GM19099 (cell line): ENCODE data around the gene TUBGCP3.

Experiments
- POLR2A ChIP-seq: IDR thresholded peaks from 3 replicates; pipeline ENCODE4 v1.6.1; 2011; ENCODE audit warnings: low read depth; ENCODE audit not compliant: insufficient read length; ENCODE audit errors: extremely low read depth

The TUBGCP3 gene

DNA sequence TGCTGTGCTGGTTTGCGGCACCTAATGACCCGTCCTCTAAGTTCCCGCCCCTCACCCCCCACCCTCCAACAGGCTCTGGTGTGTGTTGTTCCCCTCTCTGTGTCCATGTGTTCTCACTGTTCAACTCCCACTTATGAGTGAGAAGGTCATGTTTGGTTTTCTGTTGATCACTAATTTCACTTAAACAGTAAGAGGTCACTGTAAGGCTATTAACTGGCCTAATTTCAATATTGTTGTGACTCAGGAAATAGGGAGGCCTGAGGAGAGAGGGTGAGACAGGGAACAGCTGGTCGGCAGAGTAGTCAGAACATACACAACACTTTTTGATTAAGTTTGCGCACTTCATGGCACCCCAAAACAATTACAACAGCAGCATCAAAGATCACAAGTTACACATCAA lies 15.6 kb downstream of the TUBGCP3 start:
- TF ChIP-seq POLR2A: no peak

DNA sequence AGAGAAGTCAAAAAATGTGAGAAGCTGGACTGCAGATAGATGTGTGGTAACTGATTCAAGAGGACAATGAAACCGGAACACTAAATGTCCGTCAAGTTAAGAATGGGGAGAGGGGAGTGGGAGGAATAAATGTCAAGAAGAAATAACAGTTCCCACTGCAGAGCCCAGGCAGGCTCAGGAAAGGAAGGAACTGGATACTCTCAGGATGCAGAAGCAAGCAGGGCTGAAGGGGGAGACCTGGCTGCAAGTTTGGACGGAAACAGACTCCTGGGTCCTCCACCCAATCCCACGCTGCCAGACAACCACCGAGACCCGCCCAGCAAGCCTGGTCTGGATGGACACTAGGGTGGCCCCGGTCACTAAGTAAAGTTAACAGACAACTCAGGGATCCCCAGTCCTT lies 18.1 kb downstream of the TUBGCP3 start:
- no peak for TF ChIP-seq POLR2A

DNA sequence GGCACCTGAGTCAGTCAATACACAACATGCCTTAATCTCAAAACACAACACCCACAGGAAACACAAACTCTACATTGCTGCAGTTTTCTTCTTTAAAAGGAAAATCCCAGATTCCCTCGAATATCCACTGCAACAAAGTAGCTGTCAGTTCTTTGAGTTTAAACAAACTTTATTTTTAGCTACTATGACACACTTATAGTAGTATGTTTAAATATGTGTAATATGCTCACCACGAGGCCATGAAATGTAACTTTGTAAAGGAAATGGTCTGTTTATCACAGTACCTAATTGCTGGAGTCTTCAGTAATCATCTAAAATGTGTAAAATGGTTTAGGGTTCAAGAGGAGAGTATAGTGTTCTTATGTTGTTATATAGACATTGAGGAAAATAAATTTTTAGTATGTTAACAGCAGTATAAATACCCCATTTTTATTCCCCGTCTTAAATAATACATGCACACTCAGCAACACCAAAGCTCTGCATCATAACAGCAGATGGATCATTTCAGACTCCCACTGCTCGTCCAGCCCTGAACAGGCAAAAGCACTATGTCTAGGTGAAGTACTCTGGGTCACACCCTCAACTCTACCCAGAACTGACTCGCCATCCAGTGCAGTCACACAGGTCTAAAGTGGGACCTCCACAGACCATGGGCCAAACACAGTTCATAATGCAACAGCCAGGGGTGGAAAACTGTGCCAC lies 20.6 kb downstream of the TUBGCP3 start:
- no peak for TF ChIP-seq POLR2A

DNA sequence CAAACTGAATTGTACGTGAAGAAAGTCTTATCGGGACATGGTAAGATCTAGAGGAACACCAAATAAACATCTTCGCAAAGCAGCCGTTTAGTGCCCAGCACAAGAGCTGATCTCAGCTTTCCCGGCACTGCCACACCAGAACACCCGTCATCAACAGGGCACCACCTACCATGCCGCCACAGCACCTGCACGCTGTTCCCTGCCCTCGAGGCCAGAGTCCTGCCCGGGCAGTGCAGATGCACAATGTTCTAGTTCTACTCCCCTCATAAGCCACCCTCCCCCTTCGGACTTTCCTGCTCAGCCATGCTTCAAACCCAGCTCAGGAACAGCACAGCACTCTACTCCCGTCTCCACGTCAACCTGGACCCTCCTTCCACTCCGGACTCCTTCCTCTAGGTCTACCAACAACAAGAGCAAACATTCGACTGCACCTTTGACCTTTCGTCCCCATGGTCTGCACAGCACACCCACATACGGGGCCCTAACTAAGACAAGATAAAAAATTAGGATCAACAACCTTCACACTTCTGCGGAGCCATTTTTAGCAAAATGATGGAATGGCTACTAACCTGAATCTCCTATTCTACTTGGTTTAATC lies 25.1 kb downstream of the TUBGCP3 start:
- TF ChIP-seq POLR2A: no peak

DNA sequence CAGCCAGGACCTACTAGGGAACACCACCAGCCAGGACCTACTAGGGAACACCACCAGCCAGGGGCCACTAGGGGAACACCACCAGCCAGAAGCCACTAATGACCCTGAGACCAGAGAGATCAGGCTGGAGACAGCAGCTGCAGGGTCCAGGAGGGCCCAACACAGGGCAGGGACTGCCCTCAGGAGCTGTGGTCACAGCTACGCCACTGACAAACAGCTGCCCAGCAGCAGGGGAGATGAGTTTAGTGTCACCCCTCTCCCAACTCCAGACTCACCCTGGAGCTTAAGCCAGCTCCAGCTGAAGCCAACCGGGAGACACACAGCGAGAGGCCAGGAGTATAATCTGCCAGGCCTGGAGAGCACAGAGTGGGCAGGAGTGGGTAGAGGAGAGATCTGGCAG lies 25.7 kb downstream of the TUBGCP3 start:
- no peak for TF ChIP-seq POLR2A

DNA sequence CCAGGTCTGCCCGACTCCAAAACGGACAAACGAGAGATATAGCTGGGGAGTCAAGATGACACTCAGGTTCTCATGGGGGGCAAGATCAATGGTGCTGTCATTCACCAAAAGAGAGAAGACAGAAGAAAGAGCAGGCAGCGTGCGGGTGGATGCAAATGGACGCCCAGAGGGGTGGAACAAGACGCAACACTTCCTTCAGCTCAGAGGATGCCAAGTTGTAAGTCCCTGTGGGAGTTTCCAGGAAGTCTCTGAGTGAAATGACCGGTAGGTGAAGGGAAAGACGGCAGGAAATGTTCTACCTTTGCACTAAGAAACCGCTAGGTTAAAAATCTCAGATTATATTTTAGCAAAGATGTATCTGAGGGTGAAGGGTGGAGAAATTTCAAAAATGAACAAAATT lies 26.5 kb downstream of the TUBGCP3 start:
- TF ChIP-seq POLR2A: no peak

DNA sequence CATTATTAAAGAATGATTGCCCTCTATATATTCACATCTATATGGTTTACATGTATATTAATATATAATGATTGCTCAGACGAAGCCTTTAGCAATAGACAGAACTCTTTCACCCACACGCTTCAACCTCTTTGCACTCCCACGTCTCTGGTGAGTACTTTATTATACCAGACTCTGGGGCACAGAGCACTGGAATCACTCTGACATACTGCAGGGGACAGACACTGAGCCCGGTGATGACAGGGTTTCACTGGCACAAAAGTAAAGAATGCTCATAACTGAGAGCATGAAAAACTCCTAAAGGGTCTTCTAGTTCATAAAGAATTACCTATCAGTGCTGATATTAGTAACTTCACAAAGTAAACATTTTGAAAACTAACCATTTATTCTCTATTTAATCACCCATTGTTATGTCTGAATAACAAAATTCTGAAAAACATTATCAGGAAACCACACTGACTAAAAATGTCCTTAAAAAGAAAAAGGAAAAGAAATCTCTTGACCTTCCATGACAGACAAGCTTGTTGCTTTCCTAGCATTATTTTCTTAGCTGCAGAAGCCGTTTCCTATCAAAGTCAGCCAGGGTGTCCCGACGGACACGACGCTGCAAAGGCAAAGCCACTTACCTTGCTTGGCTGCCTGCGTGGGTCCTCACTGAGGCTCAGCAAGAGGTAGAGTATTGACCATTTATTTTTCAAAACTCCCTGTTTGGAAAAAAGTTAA lies 29.1 kb downstream of the TUBGCP3 start:
- TF ChIP-seq POLR2A: no peak

DNA sequence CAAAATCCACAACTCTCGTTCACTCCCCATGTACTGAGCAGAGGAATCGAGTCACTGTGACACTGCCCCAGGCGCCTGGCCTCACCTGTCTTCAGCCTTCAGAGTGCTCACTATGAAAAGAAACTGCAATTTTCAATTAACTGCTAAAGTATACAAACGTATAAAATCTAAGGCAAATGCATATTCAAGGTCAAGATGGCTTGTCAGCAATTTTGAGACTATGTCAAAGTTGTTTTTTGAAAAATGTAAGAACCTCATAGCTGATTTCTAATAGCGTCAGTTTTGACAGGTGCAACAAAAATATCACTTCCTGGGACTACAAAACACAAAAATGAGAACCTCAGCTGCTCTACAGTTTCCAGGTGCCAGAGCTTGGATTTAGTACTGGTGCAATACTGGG lies 31.4 kb downstream of the TUBGCP3 start:
- TF ChIP-seq POLR2A: no peak

DNA sequence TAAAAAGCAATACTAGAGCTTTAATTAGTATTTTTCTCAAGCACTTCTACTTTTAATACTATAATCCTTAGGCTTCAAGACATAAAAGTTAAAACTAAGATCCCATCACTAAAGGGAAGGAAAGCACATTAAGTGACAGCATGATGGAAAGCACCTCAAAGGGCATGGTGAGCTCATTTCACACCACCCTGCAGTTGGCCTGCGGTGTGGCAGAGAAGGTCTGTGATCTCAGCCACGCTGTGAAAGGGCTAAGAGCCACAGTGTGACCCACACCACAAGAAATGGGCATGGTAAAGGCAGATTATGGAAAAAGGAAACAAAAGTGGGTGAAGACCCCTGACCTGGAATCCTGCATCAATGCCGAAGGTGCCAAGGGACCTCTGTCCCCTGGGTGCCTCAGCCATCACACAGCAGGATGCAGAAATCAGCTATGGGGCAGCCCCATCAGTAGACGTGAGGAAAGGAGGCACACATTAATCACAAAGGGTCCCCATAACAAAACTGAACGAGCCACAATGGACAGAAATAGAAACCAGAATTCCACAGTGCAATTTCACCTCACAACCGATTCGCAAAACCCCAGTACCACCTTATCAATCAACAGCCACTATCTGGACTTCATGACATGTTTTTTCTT lies 33.6 kb downstream of the TUBGCP3 start:
- TF ChIP-seq POLR2A: no peak

DNA sequence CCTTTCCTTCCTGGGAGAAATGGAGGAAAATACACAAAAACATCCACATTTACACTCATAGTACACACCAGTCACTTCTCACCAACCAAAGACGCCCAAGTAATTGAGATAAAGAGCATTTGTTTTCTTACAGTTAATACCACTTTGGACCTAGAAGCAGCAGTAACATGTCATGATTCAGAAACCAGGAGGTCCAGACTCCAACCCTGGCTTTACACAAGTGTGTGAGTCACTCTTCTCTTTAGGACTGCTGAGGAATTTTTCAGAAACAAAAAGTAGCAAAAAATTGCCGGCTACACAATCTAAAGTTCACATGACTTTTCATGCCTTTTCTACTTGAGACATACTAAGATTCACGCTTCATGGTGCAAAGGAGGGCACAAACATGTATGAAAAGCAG lies 42.1 kb downstream of the TUBGCP3 start:
- no peak for TF ChIP-seq POLR2A

DNA sequence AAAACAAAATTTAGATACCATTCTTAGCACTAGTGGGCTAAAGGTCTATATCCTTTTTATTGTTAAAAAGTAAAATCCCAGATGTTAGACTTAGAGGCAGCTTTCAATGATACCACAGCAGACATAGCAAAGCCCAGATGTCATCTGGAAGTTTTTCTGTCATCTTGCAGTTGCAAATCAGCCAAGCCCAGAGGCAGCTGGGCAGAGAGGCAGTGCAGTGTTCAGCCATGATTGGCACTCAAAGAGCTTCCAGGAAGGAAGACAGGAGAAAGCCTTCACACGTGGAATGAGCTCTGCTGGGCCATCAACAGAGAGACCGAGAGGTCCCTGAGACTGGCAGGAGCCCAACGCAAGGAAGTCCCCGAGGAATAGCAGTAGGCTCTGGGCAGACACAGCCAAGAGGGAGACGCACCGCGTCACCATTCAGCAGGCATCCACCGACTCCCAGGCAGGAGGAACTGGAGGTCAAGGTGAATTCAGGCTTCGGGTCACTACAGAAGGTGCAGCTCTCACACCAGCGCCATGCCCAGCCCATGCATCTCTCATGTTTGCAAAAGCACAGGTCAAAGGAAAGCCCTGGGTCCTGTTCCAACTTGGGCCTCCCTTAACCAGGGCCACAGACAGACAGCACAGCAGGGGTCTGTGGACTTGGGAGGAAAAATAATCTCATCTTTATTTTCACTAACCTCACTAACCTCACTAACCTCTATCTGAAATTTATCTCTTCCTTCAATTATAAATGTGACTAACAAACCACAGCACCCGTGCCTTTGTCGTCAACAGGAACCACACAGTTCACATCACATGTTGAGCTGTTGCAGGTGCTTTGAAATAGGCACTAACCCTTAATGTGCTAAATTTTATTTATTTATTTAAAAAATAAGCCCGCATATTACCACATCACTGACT lies 54.9 kb downstream of the TUBGCP3 start:
- TF ChIP-seq POLR2A: no peak

DNA sequence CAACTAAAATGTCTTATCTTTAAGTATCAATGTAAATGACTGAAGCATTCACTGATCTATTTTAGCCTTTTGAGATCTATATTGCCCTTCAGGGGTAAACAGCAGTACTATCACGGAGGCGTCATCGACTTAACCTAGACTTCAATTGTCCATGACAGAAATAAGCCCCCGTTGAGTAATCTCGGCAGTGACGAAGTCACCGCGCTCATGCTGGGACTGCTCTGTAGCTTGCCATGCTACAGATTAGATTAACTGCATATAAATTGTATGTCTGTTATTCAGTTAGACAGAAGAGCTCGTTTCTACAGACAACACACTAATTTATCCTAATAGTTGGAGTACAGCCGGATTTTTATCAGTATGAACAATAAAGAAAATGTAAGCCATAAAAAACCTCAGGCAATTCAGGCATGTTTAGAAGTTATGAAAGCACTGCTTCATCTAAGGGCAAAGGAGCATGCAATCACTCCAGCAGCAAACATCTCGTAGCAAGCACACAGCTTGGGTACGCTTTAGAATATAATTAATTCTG lies 56.6 kb downstream of the TUBGCP3 start:
- TF ChIP-seq POLR2A: no peak

DNA sequence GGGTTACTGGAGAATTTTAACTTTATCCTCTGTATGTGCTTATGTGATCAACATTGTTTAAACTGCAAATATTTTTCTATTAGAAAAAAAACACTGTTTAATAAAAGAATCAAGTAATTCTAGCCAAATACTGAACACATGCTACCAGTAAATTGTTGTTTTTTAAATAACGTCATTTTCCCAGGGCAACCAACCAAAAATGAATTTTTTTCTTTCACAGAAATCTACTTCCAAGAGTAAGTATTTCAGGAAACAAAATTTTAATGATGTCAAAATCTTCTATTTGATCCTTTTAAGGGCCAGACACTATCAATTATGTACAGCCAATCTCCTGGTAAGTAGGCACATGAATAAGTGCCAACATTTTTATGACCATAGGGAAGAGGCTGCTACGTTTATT lies 57.1 kb downstream of the TUBGCP3 start:
- no peak for TF ChIP-seq POLR2A

DNA sequence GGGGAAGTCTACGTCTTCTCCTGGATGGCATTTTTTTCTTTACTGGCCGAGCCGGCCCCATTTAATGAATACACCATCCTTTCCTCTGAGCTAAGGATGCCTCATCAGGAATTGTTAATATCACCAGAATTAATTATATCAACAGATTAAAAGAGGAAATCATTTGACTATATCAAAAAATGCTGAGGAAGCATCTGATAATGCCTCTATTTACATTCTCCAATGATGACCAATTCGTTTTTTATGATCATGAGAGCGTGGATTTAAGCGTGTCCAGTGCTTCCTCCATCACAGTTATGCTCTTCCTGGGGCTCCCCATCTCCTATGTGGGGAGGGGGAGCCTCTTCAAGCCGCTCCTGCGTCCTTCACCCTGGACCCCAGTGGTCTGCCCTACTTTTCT lies 58.7 kb downstream of the TUBGCP3 start:
- TF ChIP-seq POLR2A: no peak
